ENCODE data around the gene LRRIQ1.

The LRRIQ1 gene

GRCh38 chr12:85157035-85157603 is 121.0 kb downstream of the LRRIQ1 start:
- TF ChIP-seq, protein P1, sequence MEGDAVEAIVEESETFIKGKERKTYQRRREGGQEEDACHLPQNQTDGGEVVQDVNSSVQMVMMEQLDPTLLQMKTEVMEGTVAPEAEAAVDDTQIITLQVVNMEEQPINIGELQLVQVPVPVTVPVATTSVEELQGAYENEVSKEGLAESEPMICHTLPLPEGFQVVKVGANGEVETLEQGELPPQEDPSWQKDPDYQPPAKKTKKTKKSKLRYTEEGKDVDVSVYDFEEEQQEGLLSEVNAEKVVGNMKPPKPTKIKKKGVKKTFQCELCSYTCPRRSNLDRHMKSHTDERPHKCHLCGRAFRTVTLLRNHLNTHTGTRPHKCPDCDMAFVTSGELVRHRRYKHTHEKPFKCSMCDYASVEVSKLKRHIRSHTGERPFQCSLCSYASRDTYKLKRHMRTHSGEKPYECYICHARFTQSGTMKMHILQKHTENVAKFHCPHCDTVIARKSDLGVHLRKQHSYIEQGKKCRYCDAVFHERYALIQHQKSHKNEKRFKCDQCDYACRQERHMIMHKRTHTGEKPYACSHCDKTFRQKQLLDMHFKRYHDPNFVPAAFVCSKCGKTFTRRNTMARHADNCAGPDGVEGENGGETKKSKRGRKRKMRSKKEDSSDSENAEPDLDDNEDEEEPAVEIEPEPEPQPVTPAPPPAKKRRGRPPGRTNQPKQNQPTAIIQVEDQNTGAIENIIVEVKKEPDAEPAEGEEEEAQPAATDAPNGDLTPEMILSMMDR (conservative IDR thresholded peaks at IDR 0.05; ENCODE audit: low read depth), result no peak
- POLR2A ChIA-PET (ENCODE audit: low non-redundant PET), result no interaction called here
- DNase-seq (ENCODE audit: low spot score), result no peak
- CTCF ChIA-PET, result no interaction called here
- H3K27ac ChIP-seq, result no peak overlapping the region

DNA sequence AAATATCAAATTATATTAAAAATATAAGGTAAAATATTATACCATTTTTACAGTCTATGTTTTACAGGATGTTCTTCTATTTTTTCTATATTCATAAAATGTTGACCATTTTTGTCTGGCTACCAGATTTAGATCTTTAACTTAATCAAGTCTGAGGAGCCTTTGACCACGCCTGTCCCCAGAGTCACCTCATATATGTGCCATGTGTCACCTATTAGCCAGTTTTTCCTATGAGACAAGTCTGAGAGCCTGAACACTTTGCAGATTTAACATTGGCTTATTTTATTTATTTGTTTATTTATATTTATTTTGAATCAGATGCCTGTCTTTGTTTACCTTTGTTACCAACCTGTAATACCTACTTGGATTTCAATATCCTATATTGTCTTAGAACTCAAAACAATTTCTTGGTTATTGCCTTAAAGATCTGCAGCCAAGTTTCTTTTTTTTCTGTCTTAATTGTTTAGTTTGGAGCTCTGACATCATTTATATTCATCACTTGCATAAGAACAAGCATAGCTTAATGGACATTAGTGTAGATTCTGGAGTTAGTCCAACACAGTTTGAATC is 127.7 kb downstream of the LRRIQ1 start:
- no peak for DNase-seq (ENCODE audit: low spot score)
- H3K27ac ChIP-seq, result no peak overlapping the region
- TF ChIP-seq, protein P1 (conservative IDR thresholded peaks at IDR 0.05; ENCODE audit: low read depth), result no peak
- POLR2A ChIA-PET (ENCODE audit: low non-redundant PET), result no interaction called here
- CTCF ChIA-PET, result no interaction called here

- CTCF ChIA-PET, result interaction anchor here (0.5 to 0.6 kb wide), 2 partner anchors 21 to 744 kb away, joined by 4 to 9 read pairs; no protein-coding TSS in a partner anchor
- H3K27ac ChIP-seq, result no peak overlapping the region
- TF ChIP-seq, protein P1 (conservative IDR thresholded peaks at IDR 0.05; ENCODE audit: low read depth), result no peak
- POLR2A ChIA-PET (ENCODE audit: low non-redundant PET), result no interaction called here
- DNase-seq (ENCODE audit: low spot score), result no peak
Measured at GRCh38 chr12:85179680-85180270, 143.6 kb downstream of the LRRIQ1 start.

DNA sequence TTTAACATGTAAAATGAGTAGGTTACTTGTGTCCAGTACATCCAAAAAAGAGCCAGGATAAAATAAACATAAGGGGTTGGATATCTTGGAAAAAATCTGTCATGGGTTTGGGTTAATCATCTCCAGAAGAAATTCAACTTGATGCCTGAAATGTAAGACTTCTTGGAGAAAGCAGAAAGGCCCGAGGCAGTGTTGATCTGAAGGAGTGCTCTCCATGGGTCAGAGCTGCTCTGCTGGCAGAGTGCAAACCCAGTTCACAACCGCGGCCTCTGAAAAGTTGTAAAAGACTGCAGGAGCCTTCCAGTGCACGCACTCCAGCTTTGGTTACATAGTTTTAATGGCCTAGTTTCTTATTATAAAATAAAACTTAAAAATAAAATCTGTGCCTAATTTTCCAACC is 146.5 kb downstream of the LRRIQ1 start:
- POLR2A ChIA-PET (ENCODE audit: low non-redundant PET), result no interaction called here
- TF ChIP-seq, protein P1 (conservative IDR thresholded peaks at IDR 0.05; ENCODE audit: low read depth), result no peak
- H3K27ac ChIP-seq, result no peak overlapping the region
- CTCF ChIA-PET, result no interaction called here
- DNase-seq (ENCODE audit: low spot score), result no peak

DNA sequence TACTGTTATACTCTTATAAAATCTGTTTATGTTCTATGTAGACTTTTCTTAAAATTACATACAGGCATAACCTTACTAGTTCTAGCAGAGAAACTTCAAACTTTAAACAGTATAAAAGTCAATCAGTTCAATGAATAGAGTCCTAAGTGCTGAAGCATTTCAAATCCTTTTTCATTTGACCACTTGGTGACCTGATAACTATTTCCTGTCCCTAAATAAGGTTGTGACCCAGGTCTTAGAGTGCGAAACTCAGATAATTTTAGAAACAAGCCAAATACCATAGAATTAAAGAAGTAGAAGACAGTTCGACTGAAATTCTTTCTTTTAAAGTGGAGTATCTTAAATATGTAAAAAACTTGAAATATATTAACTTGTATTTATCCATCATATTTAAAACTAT is 147.7 kb downstream of the LRRIQ1 start:
- no peak overlapping the region for H3K27ac ChIP-seq
- TF ChIP-seq, protein P1 (conservative IDR thresholded peaks at IDR 0.05; ENCODE audit: low read depth), result no peak
- POLR2A ChIA-PET (ENCODE audit: low non-redundant PET), result no interaction called here
- no peak for DNase-seq (ENCODE audit: low spot score)
- CTCF ChIA-PET, result no interaction called here

DNA sequence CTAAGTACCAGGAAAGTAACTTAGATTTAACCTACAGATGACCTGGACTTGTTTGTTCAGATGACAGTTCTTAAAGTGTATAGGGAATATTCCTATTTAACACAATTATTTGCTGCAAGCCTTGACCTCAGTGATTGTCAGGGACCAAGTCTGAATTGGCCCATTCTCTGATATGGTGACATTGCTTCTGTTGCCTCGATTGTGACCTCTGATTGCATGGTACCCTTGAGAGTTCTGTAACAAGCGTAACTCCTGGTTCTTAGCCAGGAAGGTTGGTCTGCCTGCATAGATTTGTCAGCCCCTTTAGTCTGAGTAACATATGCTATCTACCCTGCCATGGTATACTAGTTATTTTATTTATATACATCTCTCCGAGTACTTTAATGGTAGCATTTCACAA is 150.1 kb downstream of the LRRIQ1 start:
- CTCF ChIA-PET, result no interaction called here
- no peak for DNase-seq (ENCODE audit: low spot score)
- POLR2A ChIA-PET (ENCODE audit: low non-redundant PET), result no interaction called here
- TF ChIP-seq, protein P1 (conservative IDR thresholded peaks at IDR 0.05; ENCODE audit: low read depth), result no peak
- no peak overlapping the region for H3K27ac ChIP-seq

All from RWPE1 (cell line).